GM04504 (cell line): ENCODE measurements around the gene COMTD1.

ENCODE experiments used
- DNase-seq: peaks from one replicate; pipeline ENCODE4 v3.0.0-alpha.2; 2012; ENCODE audit warnings: low read depth

COMTD1 gene

DNA sequence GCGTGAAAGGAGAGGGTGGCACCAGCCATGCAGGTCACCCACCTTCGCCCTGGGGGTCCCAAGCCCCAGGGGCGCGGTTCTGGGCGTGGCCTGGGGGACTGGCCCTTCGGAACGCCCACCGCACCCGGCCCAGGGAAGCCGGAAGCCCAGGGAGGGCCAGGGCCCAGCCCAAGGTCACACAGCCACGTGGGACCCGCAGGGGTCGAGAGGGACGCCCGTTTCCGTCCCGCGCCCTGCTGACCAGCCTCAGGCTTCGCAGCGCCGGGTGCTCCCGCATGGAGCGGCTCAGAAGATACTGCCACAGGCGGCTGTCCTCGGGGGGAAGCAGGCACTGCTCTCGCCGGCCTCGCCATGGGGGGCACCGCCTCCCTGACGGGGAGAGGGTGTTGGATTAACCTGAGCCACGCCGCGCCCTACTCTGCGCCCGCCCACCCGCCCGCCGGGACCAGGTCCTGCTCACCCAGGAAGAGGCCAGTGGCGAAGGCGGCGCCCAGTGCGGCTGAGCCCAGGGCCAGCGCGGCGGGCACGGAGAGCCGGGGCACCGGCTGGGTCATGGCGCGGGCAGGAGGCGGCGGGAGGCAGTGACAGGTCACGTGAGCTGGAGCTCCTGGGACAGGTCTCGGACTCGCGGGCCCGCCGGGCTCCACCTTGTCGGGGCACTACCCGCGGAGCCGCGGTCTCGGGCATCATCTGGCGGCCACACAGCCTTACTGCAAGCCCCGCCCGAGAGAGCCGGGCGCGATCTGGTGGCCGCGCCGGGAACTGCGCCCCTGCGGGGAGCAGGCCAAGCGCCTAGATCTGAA is at the start of gene COMTD1:
COMTD1 (minus strand) TSS at position 583 of the 803 bp plus-strand sequence; CDS start at position 554, 29 bp downstream.
- peak; percentile 71 for DNase-seq

DNA sequence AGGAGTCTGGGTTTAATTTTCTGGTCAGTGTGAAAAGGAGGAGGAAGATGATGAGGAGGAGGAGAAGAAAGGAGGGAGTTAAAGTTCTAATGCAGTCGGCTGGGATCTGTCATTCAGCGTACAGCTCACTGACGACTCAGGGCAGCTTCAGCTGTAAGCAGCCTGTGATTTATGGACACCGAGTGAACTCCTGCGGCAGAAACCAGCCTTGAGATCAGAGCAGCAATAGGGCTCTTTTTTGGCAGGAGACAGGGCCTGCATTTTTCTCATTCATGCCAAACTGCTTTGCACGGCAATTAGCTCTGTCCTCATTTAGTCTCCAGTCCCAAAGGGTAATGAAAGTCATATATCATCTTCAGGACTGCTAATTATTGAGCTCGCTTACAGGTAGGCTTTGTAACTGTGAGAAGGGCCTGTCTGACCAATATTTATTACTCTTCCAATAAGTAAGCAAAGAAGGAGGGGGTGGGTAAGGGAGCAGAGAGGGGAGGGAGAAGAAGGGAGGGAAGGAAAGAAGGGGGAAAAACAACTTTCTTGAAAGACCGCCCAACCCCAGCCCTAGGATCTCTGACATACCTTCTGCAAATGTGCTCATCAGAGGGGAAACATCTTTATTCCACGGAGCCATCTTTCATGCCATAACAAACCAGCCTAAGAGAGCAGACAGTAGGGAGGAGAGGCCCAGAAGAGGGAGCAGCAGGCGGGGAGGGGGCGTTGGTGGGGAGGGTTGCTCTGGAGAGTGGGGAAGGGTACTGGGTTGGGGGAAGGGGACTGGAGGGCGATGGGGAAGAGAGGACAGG is 48.1 kb upstream of the COMTD1 start:
- DNase-seq, result peak; percentile 81

DNA sequence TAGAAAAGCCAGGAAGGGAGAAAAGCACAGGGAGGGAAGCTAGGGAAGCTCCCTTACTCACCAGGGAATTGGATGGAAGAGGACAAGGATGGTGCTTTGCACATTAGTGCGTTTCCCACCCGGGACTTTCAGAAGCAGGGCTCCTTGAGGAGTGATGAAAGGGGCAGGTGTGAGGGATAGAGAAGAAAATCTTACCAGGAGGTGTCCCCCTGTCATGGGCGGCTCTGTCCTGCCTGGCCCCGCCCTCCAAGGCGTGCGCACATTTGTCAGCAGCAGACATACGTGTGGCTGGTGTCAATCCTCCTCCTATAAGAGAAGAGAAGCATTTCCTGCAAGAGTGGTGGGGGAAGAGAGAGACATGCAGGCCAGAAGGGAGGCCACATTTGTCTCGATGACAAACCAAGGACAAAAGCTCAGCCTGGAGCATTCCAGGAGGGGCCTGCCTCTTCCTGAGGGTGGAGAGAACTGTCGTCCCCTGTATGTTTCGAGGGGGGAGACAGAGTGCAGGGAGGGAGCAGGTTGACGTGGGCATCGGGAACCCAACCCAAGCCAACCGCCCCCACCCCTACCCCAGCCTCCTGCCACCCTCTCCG is 47.4 kb upstream of the COMTD1 start:
- DNase-seq, result no peak

DNA sequence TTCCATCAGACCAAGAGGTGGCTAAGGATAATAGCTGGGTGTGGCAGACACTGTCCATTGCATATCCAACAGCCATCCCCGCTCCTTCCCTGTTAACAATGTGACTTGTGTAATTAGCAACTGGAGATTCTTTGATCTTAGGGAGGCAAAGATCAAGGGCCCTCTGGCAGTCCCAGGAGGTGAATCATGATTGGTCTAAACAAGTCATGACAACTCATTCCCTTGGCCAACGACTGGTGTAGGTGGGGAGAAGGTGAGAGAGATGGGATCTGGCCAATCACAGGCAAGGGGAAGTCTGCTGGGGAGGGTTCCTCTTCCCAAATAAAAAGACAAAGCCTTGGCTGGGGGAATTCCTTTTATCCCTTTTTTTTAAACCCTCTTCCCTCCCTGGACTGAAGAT is 46.2 kb upstream of the COMTD1 start:
- no peak for DNase-seq

DNA sequence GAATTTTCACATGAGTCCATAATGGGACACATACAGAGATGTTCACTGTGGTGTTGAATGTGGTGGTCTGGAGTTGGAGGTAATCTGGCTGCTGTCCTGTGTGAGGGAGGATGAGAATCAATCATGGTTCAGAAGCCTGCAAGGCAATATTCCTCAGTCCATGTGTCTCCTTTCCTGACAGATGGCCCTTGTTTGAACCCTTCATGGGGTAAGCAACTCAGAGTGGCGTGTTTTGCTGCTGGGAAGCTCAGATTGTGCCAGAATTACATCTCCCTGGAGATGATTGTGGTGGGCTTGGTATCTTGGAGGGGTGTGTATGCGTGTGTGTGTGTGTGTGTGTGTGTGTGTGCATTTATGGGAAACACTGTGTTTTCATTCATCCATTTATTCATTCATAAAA is 44.5 kb upstream of the COMTD1 start:
- DNase-seq, result no peak

DNA sequence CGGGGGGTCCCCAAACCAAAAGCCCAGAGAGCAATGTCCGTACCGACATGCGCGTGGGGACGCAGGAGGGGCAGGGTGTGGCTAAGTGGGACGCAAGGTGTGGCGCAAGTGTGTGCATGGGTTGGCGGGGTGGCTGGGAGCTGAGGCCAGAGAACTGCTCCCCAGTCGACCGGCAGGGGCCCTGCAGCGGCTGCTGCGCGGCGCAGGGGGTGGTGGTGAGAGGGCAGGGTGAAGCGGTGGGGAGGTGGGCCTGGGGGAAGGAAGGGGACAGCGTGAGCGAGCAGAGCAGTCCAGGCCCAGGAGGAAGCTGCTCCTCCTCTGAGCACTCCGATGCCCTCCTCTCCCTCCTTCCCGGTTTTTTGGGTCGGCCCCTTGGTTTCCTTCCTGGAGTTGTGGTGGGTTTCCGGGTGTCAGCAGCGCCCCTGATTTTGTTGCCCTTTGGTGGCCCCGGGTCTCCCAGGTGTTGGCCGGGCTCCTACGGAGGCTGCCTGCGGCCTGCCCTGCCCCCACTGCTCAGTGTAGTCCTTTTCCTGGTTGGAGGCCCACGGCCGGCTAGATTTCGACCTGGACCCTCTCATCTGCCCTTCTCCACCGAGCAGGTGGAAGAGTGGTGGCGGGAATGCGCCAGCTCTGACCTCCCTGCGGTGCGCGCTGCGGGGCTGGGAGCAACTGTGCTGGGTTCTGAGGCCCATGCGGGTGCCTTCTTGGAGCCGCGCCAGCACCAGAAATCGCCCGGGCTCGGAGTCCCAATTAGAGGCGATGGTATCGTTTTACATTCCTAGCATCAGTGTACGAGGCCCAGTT is 40.5 kb upstream of the COMTD1 start:
- DNase-seq, result no peak

DNA sequence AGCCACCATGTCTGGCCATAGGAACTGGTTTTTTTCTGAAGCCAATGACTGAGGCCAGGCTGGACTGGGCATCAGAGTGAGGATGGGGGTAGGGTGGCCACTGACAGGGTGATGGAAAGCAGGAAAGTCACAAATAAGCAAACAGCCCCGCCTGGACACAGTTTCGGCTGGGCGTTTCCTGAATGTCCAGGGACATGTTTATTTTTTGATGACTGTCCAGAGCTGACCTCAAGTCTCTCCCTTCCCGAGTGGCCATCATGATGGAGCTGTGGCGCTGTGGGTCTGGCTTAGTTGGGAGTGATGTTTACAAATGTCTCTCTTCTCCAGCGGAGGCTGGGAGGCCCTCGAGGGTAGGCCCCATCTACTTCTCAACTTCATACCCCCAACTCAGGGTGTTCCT is 37.1 kb upstream of the COMTD1 start:
- no peak for DNase-seq

DNA sequence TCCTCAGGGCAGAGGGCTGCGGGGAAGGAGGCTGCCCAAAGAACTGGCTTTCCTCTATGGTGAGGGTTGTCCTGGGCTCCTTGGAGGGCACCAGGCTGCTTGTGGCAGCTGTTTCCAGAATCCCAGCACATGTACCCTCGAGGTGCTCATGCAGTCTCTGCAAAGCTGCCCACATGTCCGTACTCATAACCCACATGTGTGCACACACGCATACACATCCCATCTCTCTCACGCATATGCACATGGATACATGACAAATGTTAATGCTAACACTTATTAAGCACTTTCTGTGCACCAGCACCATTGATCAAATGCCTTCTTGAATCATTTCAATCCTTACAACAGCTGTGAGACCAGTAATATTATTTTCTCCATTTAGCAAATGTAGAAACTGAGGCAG is 36.3 kb upstream of the COMTD1 start:
- DNase-seq, result no peak

DNA sequence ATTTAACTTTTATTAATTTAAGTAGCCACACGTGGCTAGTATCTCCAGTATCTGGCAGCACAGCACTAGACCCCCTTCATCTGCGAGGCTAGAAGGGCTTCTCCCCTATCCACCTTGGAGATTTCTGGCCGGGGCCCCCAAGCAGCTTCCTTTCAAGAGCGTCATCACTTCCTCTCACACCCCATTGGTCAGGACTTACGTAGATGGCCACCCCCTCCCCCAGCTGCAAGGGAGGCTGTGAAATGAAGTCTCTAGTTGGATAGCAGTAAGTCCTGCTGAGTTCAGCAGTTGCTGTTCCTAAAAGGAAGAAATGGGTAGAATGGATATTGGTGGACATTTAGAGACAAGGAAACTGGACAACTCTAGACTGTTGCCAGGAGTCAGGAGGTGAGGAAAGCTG is 33.8 kb upstream of the COMTD1 start:
- no peak for DNase-seq

DNA sequence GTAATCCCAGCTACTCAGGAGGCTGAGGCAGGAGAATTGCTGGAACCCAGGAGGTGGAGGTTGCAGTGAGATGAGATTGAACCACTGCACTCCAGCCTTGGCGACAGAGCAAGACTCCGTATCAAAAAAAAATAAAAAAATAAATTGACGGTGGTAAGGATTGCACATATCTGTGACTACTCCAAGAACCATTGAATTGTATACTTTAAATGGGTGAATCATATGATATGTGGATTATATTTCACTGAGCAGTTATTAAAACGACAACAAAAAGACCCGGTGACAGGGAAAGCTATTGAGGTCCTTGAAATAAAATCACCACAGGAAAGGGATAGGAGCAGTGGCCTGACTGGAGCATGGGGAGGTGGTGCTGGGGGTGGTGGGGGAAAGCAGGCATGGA is 31.2 kb upstream of the COMTD1 start:
- DNase-seq, result no peak

DNA sequence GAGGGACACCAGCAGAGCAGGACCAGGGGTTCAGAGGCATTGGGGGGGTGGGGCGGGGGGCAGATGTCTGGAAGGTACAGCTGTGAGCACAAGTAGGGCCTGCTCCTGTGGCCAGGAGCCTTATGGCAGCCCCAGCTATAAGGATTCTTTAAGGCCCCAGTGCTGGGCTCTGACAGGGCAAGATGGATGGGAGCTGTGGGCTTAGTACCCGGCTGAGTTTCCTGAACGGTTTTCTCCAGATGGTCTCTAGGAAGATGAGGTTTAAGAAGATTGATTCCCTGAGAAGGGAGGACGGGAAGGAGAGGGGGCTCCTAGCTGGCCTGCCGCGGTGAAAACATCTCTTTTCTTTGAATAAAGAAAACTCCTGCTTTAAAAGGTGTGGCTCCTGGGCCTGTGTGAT is 30.1 kb upstream of the COMTD1 start:
- DNase-seq, result no peak

DNA sequence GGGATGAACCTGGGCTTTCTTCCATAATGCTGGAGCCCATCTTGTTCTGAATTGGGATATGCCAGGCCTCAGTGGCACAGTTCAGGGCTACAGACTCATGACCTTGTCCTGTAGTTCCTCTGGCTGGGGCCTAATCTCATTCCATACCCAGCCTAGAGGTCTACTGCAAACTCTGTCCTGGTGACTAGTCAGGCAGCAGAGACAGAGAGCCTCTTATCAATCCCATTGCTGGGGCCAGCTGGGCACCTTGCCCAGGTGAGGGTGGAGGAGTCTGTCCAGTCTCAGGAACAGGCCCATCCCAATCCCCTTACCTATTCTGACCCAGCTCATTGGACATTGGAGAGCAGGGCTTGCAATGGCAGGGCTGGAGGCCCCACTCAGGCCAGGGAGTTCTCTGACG is 28.0 kb upstream of the COMTD1 start:
- DNase-seq, result no peak

DNA sequence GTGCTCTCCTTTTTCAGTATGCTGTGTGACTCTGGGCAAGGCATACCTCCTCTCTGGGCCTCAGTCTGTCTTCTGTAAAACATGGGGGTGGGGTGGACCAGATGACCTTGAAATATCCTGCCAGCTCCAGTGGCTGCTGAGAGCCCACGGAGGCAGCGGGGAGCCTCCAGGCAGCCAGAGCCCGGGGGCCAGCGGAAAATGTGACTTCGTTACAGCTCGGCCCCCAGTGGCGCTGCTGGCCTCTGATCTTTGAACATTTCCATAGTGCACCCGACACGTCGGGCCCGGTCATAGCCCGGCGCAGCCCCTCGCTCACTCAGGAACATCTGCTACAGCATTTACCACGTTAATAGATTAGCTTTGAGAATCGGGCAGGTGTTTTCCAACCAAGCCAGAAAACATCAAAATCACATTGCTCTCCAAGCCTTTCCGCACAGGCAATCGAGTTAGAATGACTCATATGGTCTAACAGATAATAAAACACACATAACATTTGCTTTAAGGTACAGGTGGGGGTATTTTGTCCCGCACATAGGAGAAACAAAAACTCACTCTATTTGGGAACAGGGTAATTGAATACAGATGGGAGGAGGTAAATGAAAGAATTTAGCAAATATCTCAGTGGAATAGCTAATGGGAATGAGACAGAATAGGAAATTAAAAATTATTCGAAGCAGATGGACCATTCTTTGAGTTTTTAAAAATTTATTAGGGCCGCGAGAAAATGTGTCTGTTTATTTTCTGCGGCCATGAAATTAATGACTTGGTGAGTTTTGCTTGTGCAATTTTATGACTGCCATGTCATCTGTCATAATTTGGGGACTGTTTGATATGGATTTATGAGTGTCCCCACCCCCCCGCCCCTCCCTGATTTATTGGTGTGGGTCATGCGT is 26.3 kb upstream of the COMTD1 start:
- DNase-seq, result peak; percentile 22

DNA sequence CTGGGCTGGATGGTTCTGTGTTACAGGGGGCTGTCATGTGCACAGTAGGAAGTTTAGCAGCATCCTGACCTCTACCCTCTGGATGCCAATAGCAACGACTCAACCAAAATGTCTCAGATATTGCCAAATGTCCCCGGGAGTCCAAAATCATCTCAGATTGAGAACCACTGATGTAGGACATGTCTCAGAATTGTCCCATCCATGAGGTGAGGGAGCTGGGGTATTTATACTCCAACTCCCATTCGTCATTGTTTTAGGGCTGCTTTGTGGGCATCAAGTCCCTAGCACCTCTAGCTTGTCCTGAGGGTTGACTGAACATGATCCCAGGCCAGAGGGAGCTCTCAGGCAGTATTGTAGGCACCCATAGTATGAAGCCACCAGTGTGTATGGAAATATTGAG is 25.2 kb upstream of the COMTD1 start:
- no peak for DNase-seq

DNA sequence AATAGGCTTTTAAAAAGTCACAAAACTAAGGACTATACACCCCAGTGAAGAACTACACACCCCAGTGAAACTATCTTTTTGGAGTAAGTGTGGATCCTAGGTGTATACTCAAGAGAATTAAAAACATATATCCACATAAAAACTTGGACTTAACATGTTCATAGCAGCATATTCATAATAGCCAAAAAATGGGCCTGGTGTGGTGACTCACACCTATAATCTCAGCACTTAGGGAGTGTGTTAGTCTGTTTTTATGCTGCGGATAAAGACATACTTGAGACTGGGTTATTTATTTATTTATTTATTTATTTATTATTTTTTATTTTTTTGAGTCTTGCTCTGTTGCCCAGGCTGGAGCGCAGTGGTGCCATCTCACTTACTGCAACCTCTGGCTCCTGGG is 19.0 kb upstream of the COMTD1 start:
- DNase-seq, result no peak

DNA sequence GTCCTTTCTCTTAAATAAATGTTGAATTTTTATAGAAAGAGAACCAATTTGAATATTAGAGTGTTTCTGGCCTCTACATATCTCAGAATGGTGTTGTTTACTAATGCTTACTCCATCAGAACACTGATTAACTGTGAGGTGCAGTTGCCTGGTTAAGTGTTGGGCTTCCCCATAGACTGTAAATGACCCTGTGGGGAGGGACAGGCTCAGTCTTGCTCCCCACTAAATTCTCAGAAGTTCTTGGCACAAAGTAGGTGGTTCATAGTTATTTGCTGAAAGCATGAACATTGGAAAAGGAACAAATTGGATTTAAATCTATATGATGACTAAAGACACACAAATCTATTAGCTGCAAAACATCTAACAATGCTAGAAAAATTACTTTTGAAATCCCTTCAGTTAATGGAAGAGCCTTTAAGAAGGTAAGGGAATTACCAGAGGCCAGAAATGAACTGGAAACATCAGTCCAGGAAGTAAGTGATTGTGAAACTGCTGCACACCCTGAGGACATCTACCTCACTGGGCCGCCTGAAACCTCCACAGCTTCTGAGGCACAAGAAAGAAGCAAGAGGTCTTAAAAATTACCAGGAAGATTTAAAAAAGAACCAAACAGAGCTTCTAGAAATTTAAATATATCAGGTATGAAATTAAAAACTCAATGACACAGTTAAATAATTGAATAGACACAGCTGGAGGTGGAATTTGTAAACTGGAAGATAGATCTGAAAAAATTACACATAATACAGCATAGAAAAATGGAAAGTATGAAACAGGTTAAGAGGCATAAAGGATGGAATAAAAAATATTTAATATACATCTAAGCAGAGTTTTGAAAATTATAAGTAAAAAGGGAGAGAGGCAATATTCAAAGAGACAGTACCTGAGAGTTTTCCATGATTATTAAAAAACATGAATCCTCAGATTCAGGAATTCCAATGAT is 17.8 kb upstream of the COMTD1 start:
- DNase-seq, result no peak

DNA sequence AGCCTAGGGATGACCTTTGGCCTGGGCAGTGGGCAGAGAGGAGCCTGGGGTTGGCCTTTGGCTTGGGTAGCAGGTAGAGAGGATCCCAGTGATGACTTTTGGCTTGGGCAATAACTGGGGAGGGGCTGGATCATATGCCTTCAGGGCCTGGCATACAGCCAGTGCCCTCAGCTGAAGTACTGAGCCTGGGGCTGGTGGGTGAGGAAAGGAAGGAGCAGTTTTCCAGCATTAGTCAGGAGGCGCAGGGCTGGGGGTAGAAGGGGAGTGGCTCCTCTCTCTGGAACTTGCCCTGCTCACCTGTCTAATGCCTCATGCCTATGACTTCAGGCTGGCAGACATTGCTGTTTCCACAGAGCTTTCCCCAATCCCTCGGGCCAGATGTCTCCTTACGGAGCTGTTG is 15.2 kb upstream of the COMTD1 start:
- no peak for DNase-seq

DNA sequence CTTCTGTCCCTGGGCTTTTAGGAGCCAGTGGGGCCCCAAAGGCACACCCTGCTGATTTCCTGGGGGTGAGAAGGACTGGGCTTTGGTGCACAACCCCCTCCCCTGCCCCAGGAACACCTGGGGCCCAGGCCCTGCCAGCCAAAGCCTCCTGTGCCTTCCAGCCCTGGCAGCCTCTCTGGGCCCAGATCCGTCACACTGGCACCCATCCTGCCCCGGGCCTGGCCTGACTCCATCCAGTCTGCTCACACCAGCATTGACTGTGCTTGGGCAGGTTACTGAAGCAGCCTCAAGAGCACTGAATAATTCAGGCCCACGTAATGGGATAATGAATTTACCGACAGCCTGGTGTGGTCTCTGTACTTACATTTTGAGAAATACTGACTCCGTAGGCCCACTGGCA is 12.0 kb upstream of the COMTD1 start:
- no peak for DNase-seq

DNA sequence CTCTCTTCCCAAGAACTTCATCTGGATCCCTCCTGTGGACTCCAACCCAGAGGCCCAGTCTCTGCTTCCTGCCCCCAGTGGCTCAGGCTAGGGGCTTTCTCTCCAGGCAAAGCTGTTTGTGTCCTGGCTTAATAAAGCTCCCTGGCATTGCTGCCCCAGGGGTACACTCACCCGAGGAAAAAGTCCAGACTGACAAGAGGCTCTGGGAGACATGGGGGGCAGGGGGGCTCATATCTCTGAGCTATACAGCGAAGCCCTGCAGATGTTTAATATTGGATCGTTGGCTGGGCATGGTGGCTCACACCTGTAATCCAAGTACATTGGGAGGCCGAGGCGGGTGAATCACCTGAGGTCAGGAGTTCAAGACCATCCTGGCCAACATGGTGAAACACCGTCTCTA is 10.7 kb upstream of the COMTD1 start:
- no peak for DNase-seq
